BJ (cell line): ENCODE measurements around the gene SPATA31D3. TPM values are rescaled to one million over a fixed set of nuclear protein-coding genes. Genes with fewer than 3 reads are reported as not detected.
"Not testable (repeated sequence)": the region's sequence is repeated elsewhere in the genome, so short reads cannot be mapped to it uniquely, and the experiment has no call there.

ENCODE experiments used
- CTCF ChIA-PET: fragments of 350-600 bp; formaldehyde crosslinking; extraction: SDS; loops from one replicate; lab custom pipeline; 2021; ENCODE audit warnings: antibody characterized with exemption, inconsistent platforms; lab: Yijun Ruan, JAX
- POLR2A ChIA-PET: fragments of 300-600 bp; sonication (Branson Sonifier 250); formaldehyde crosslinking; extraction: SDS; loops from one replicate; lab custom pipeline; 2021; ENCODE audit warnings: antibody characterized with exemption; lab: Charles Lee
- DNase-seq: peaks from one replicate; pipeline ENCODE4 v3.0.0-alpha.2; 2011; ENCODE audit warnings: low read depth
- H3K27me3 ChIP-seq: 2 replicates; pipeline ENCODE4 v1.6.0; 2011; ENCODE audit warnings: low read length; ENCODE audit not compliant: control insufficient read depth, insufficient read depth
- H3K36me3 ChIP-seq: 2 replicates; pipeline ENCODE4 v1.5.1; 2011; ENCODE audit warnings: low read length; ENCODE audit not compliant: control insufficient read depth, insufficient read depth
- H3K4me3 ChIP-seq: 2 replicates; pipeline ENCODE4 v1.5.1; 2011; ENCODE audit warnings: low read depth, mild to moderate bottlenecking, control low read depth, low read length
- CTCF ChIP-seq: IDR thresholded peaks from 2 replicates; pipeline ENCODE4 v1.5.1; 2011; ENCODE audit warnings: low read depth, mild to moderate bottlenecking, control low read depth, inconsistent platforms, low read length, moderate library complexity; ENCODE audit not compliant: insufficient read depth
- polyA minus RNA-seq: library from RNA; depleted of rRNA, polyadenylated mRNA; stranded (reverse); fragments of >200 nt; gene quantifications from 2 replicates; pipeline ENCODE4 v1.2.3, GENCODE V29; 2011; rRNA and poly(A)+ RNA removed
- polyA plus RNA-seq: library from polyadenylated mRNA; depleted of rRNA; stranded (reverse); fragments of >200 nt; gene quantifications from 2 replicates; pipeline ENCODE4 v1.2.3, GENCODE V29; 2011; rRNA removed

Gene SPATA31D3
- polyA plus RNA-seq (not detected in 2 replicates), polyA minus RNA-seq (not detected in 2 replicates)

DNA sequence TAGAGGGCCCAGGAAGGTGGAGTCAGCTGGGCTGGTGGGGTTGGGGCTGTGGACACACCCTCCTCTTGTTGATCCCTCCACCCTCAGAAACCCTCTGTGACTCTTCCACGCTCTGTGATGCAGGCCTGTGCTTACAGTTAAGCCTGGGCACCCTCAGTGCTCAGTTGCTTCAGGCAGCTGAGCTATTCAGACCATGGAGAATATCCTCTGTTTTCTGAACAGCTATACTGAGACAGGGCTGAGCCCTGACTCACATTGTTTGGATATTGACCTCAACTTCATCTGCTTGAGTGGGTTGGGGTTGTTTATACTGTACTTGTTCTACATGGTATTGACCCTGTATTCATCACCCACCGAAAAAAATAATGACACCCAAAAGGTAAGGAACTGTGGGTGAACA, at the start of gene SPATA31D3:
TSS of gene SPATA31D3 (plus strand) at position 108 of the 400 bp plus-strand sequence. CDS start at position 194, 86 bp downstream.
- DNase-seq, POLR2A ChIA-PET, CTCF ChIA-PET, H3K4me3 ChIP-seq, H3K27me3 ChIP-seq, H3K36me3 ChIP-seq: not testable (repeated sequence)

DNA sequence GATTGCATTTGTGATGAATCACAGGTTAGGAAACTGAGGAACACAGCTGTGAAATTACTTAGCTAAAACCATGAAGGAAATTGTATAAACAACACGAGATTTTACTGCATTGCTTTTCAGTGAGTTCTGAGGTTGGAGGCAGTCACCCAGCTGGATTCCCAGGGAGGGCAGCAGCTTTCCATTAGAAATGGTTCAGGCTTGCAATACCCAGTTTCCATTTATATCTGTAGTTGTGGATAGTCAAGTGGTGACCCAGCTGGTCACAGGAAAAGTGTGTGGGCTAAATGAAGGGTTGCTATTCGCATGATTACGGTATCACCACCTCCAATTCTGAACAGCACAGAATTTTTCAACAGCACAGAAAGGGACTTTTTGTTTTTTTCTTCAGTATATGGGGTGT, 49.4 kb upstream of the SPATA31D3 start:
- POLR2A ChIA-PET, result no interaction called here
- no peak for TF ChIP-seq CTCF
- Histone ChIP-seq H3K27me3 (no peaks in the 10 kb centered on the region), H3K4me3 (no peak overlapping the region), H3K36me3 (no peaks in the 10 kb centered on the region)
- DNase-seq, result peak; percentile 39
- CTCF ChIA-PET, result no interaction called here

DNA sequence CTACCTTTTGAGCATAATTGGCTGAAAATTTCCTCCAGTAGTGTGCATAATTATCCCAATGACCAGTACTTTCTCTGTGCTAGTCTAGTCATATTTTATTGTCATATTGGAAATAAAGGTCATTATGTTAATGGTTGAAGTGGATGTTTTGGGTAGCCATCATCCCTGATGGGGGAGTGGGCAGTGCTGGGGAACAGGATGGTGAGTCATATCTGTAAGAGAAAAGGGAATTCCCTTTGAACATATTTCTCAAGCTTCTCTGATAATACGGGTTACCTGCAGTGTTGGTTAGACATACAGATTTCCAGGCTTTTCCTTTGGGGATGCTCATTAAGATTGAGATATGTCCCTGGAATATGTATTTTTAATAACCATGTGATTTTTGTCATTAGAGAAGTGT, 48.4 kb upstream of the SPATA31D3 start:
- POLR2A ChIA-PET, result no interaction called here
- DNase-seq, result no peak
- Histone ChIP-seq H3K27me3 (no peaks in the 10 kb centered on the region), H3K4me3 (no peak overlapping the region), H3K36me3 (no peaks in the 10 kb centered on the region)
- no peak for TF ChIP-seq CTCF
- CTCF ChIA-PET, result no interaction called here

GRCh38 chr9:81896070-81896469, 47.2 kb upstream of the SPATA31D3 start:
- Histone ChIP-seq H3K27me3 (no peaks in the 10 kb centered on the region; the same call in 1 of the 2 replicates), H3K36me3 (no peaks in the 10 kb centered on the region), H3K4me3 (no peak overlapping the region)
- DNase-seq, result no peak
- ChIA-PET CTCF (no interaction called here), POLR2A (no interaction called here)
- no peak for TF ChIP-seq CTCF

- peaks cover 2% of the 10 kb centered on the region; the same call in 1 of the 2 replicates for H3K27me3 ChIP-seq
- no peaks in the 10 kb centered on the region for H3K36me3 ChIP-seq
- CTCF ChIA-PET, result interaction anchor here (1.3 kb wide), 1 partner anchor 9 kb away, joined by 5 read pairs; no protein-coding TSS in a partner anchor
- TF ChIP-seq CTCF, result no peak
- no peak overlapping the region for H3K4me3 ChIP-seq
- POLR2A ChIA-PET, result no interaction called here
- no peak for DNase-seq
Measured at GRCh38 chr9:81898851-81899250, 44.4 kb upstream of the SPATA31D3 start.

DNA sequence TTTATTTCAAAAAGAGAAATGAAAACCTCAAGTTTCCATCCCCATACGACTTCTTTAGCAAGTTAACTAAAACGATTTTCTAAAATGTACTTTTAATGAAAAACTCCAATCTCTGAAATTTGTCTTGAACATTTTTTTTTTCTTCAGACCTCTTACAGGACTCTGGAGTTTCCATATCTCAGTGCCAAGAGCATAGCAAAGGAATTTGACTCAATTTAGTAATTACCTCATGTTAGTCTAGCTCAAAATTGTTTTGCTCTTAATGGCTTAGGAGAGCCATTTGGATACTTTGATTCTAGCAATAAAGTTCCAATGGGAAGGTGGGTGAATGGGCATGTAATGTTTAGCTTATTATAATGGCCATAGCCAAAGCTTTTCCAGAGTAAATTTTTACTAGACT, 41.1 kb upstream of the SPATA31D3 start:
- POLR2A ChIA-PET, result no interaction called here
- DNase-seq, result no peak
- TF ChIP-seq CTCF, result no peak
- Histone ChIP-seq H3K36me3 (no peaks in the 10 kb centered on the region), H3K4me3 (no peak overlapping the region), H3K27me3 (peaks cover 2% of the 10 kb centered on the region; the same call in 1 of the 2 replicates)
- CTCF ChIA-PET, result no interaction called here
